ENCODE measurements around the gene RBM10. TPM values are rescaled to one million over a fixed set of nuclear protein-coding genes. Genes with fewer than 3 reads are reported as not detected.

Gene RBM10
- total RNA-seq, 2 donors from 2014 or later = 24.1 to 25.2 TPM

- peak; percentile 6 for DNase-seq (ENCODE audit: low spot score)
- Histone ChIP-seq H3K4me1 (ENCODE audit: control insufficient read depth in 1 of 2, low read depth in 2 of 2) (no peaks in the 10 kb centered on the region), H3K27ac (peak overlapping the region in 1 of 2 donors; percentile 44)
Measured at GRCh38 chrX:47179221-47179927, 34.4 kb downstream of the RBM10 start.

GRCh38 chrX:47179928-47180255 lies 34.9 kb downstream of the RBM10 start:
- Histone ChIP-seq H3K4me3 (no peak overlapping the region), H3K27me3 (replicated peaks; ENCODE audit: insufficient read depth) (no peaks in the 10 kb centered on the region), H3K27ac (peak overlapping the region in 1 of 2 donors; percentile 44), H3K9me3 (no peaks in the 10 kb centered on the region), H3K36me3 (peaks cover 41% of the 10 kb centered on the region), H3K4me1 (ENCODE audit: control insufficient read depth in 1 of 2, low read depth in 2 of 2) (no peaks in the 10 kb centered on the region)
- DNase-seq (ENCODE audit: low spot score) (no peak), ATAC-seq (ENCODE audit: insufficient number of reproducible peaks, low FRiP score, low read depth) (no peak)
- no peak for TF ChIP-seq CTCF (IDR thresholded peaks at IDR 0.05)

More at GRCh38 chrX:47179221-47179927, 34.4 kb downstream of the RBM10 start:
- Histone ChIP-seq H3K9me3 (no peaks in the 10 kb centered on the region), H3K27me3 (replicated peaks; ENCODE audit: insufficient read depth) (no peaks in the 10 kb centered on the region), H3K4me3 (no peak overlapping the region), H3K36me3 (peaks cover 41% of the 10 kb centered on the region)
- peak; percentile 60 for ATAC-seq (ENCODE audit: insufficient number of reproducible peaks, low FRiP score, low read depth)
- no peak for TF ChIP-seq CTCF (IDR thresholded peaks at IDR 0.05)

- H3K9me3 ChIP-seq = no peaks in the 10 kb centered on the region
- ATAC-seq (ENCODE audit: insufficient number of reproducible peaks, low FRiP score, low read depth) (no peak), DNase-seq (ENCODE audit: low spot score) (no peak)
- H3K27me3 ChIP-seq (replicated peaks; ENCODE audit: insufficient read depth) = no peaks in the 10 kb centered on the region
- peaks cover 43% of the 10 kb centered on the region for H3K36me3 ChIP-seq
- H3K4me3 ChIP-seq = no peak overlapping the region
- TF ChIP-seq CTCF (IDR thresholded peaks at IDR 0.05) = no peak
- no peak overlapping the region for H3K27ac ChIP-seq
- no peaks in the 10 kb centered on the region for H3K4me1 ChIP-seq (ENCODE audit: control insufficient read depth in 1 of 2, low read depth in 2 of 2)
Measured at GRCh38 chrX:47180346-47180745, 35.3 kb downstream of the RBM10 start.

DNA sequence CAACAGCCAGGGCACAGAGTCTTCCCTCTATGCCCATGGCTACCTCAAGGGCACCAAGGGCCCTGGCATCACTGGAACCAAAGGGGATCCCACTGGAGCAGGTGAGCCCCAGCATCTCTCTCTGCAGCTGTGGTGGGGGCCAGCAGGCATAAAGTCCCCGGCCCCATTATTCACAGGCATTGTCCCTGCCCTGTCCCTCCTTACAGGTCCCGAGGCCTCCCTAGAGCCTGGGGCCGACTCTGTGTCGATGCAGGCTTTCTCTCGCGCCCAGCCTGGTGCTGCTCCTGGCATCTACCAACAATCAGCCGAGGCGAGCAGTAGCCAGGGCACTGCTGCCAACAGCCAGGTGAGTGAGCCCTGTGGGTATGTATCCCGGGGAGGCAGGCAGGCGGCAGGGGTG lies 36.3 kb downstream of the RBM10 start:
- H3K36me3 ChIP-seq = peaks cover 43% of the 10 kb centered on the region
- no peaks in the 10 kb centered on the region for H3K27me3 ChIP-seq (replicated peaks; ENCODE audit: insufficient read depth)
- H3K4me1 ChIP-seq (ENCODE audit: control insufficient read depth in 1 of 2, low read depth in 2 of 2) = no peaks in the 10 kb centered on the region
- ATAC-seq (ENCODE audit: insufficient number of reproducible peaks, low FRiP score, low read depth) (no peak), DNase-seq (ENCODE audit: low spot score) (no peak)
- no peaks in the 10 kb centered on the region for H3K9me3 ChIP-seq
- H3K4me3 ChIP-seq = no peak overlapping the region
- TF ChIP-seq CTCF (IDR thresholded peaks at IDR 0.05) = no peak
- H3K27ac ChIP-seq = no peak overlapping the region

DNA sequence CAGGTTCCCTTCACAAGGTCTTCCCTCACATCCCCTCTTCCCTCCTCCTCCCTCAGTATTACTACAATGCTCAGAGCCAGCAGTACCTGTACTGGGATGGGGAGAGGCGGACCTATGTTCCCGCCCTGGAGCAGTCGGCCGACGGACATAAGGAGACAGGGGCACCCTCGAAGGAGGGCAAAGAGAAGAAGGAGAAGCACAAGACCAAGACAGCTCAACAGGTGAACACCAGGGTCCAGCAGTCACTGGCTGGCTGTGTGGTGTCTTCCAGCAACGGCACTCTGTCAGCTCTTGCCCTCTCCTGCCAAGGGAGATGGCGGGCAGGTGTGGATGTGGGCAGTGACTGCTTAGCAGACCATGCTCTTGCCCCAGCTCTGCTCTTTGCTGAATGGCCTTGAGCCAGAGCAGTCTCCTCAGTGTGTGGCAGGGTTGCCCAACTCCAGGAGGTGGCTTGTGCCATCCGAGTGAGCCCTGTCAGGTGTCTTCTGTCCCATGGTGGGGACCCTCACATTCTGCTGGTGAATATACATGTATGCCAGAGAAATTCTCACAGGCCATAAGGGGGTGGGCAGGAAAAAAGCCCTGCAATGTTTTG lies 37.2 kb downstream of the RBM10 start:
- Histone ChIP-seq H3K36me3 (peaks cover 35% of the 10 kb centered on the region), H3K27me3 (replicated peaks; ENCODE audit: insufficient read depth) (no peaks in the 10 kb centered on the region), H3K27ac (no peak overlapping the region), H3K4me1 (ENCODE audit: control insufficient read depth in 1 of 2, low read depth in 2 of 2) (no peaks in the 10 kb centered on the region), H3K9me3 (no peaks in the 10 kb centered on the region), H3K4me3 (no peak overlapping the region)
- TF ChIP-seq CTCF (IDR thresholded peaks at IDR 0.05) = no peak
- ATAC-seq (ENCODE audit: insufficient number of reproducible peaks, low FRiP score, low read depth) (no peak), DNase-seq (ENCODE audit: low spot score) (no peak)
